IMR-90 (cell line): ENCODE measurements around the gene RHBDF1. TPM values are rescaled to one million over a fixed set of nuclear protein-coding genes. Genes with fewer than 3 reads are reported as not detected.
"Not testable (repeated sequence)": the region's sequence is repeated elsewhere in the genome, so short reads cannot be mapped to it uniquely, and the experiment has no call there.

Experiments
- ATAC-seq: fragments of 200-7000 bp; cut with Tn5 transposase; 2 replicates; pipeline ENCODE4 v1.9.1; 2020; ENCODE audit warnings: low read depth, mild to moderate bottlenecking, moderate library complexity
- BruUV-seq: library from RNA; stranded (reverse); fragments of 400-500 nt; replicated peaks from 2 replicates; lab custom pipeline; 2021; lab: Mats Ljungman, UMichigan
- CTCF ChIA-PET: fragments of 300-600 bp; formaldehyde crosslinking; extraction: SDS; loops from one replicate; lab custom pipeline; 2021; ENCODE audit warnings: antibody characterized with exemption; lab: Yijun Ruan, JAX
- POLR2A ChIA-PET: fragments of 300-600 bp; sonication (Branson Sonifier 250); formaldehyde crosslinking; loops from one replicate; lab custom pipeline; 2022; ENCODE audit warnings: antibody characterized with exemption; ENCODE audit not compliant: unreplicated experiment; lab: Charles Lee
- DNase-seq: peaks from one replicate; pipeline ENCODE4 v3.0.0; 2013
- H2AFZ ChIP-seq: replicated peaks from 2 replicates; pipeline ENCODE3; 2013; ENCODE audit warnings: low read length, mild to moderate bottlenecking; ENCODE audit not compliant: poor library complexity
- H2AK5ac ChIP-seq: 2 replicates; pipeline ENCODE4 v1.6.1; 2013; ENCODE audit warnings: low read depth, low read length, inconsistent platforms
- H2AK9ac ChIP-seq: replicated peaks from 2 replicates; pipeline ENCODE3; 2013; ENCODE audit warnings: mild to moderate bottlenecking, low read depth, low read length, moderate library complexity; ENCODE audit not compliant: poor library complexity
- H2BK120ac ChIP-seq: 2 replicates; pipeline ENCODE4 v1.6.1; 2013; ENCODE audit warnings: low read depth, low read length, inconsistent platforms
- H2BK15ac ChIP-seq: 3 replicates; pipeline ENCODE4 v1.6.1; 2013; ENCODE audit warnings: low read depth, low read length, inconsistent platforms
- H2BK20ac ChIP-seq: 2 replicates; pipeline ENCODE4 v1.6.1; 2013; ENCODE audit warnings: low read depth, mild to moderate bottlenecking, inconsistent platforms, low read length, moderate library complexity
- H2BK5ac ChIP-seq: 2 replicates; pipeline ENCODE4 v1.6.1; 2013; ENCODE audit warnings: mild to moderate bottlenecking, low read depth, low read length, inconsistent platforms; ENCODE audit not compliant: poor library complexity, severe bottlenecking
- H3K14ac ChIP-seq: replicated peaks from 2 replicates; pipeline ENCODE4 v1.6.1; 2013; ENCODE audit warnings: low read depth, low read length, inconsistent platforms
- H3K18ac ChIP-seq: 2 replicates; pipeline ENCODE4 v1.6.1; 2013; ENCODE audit warnings: low read depth, low read length, control low read depth
- H3K23ac ChIP-seq: 2 replicates; pipeline ENCODE4 v1.6.1; 2013; ENCODE audit warnings: low read depth, low read length, inconsistent platforms
- H3K27ac ChIP-seq: 2 replicates; pipeline ENCODE4 v1.5.1; 2013; ENCODE audit warnings: mild to moderate bottlenecking, control low read depth, low read length; ENCODE audit not compliant: insufficient read depth
- H3K27me3 ChIP-seq: 2 replicates; pipeline ENCODE4 v1.6.1; 2013; ENCODE audit warnings: low read length; ENCODE audit not compliant: control insufficient read depth, insufficient read depth
- H3K36me3 ChIP-seq: 2 replicates; pipeline ENCODE4 v1.6.1; 2013; ENCODE audit warnings: low read length, mixed read lengths; ENCODE audit not compliant: control insufficient read depth, insufficient read depth
- H3K4ac ChIP-seq: 2 replicates; pipeline ENCODE4 v1.6.1; 2013; ENCODE audit warnings: low read depth, low read length, inconsistent platforms
- H3K4me1 ChIP-seq: 2 replicates; pipeline ENCODE4 v1.6.1; 2013; ENCODE audit warnings: low read length, mixed read lengths; ENCODE audit not compliant: control insufficient read depth, insufficient read depth
- H3K4me2 ChIP-seq: 2 replicates; pipeline ENCODE4 v1.6.1; 2013; ENCODE audit warnings: low read depth, mild to moderate bottlenecking, control low read depth, low read length, moderate library complexity
- H3K4me3 ChIP-seq: 2 replicates; pipeline ENCODE4 v1.5.1; 2013; ENCODE audit warnings: low read depth, mild to moderate bottlenecking, control low read depth, low read length, moderate library complexity; ENCODE audit not compliant: insufficient read depth
- H3K56ac ChIP-seq: 2 replicates; pipeline ENCODE4 v1.6.1; 2013; ENCODE audit warnings: low read length, inconsistent platforms; ENCODE audit not compliant: insufficient read depth; ENCODE audit errors: extremely low read depth
- H3K79me1 ChIP-seq, 2 experiments: 2 replicates each; pipeline ENCODE4 v1.6.1; 2013; ENCODE audit warnings: low read length in 2 of 2, inconsistent platforms in 1 of 2, low read depth in 1 of 2
- H3K9ac ChIP-seq: 2 replicates; pipeline ENCODE4 v1.6.1; 2013; ENCODE audit warnings: low read depth, low read length, control low read depth
- H3K9me1 ChIP-seq: 2 replicates; pipeline ENCODE4 v1.6.1; 2013; ENCODE audit warnings: low read length, inconsistent platforms; ENCODE audit not compliant: insufficient read depth
- H3K9me3 ChIP-seq: 2 replicates; pipeline ENCODE4 v1.6.1; 2013; ENCODE audit warnings: low read length; ENCODE audit not compliant: control insufficient read depth, insufficient read depth
- H4K20me1 ChIP-seq: 2 replicates; pipeline ENCODE4 v1.6.1; 2013; ENCODE audit warnings: low read length, inconsistent platforms; ENCODE audit not compliant: insufficient read depth
- H4K5ac ChIP-seq: 2 replicates; pipeline ENCODE4 v1.6.1; 2013; ENCODE audit warnings: mild to moderate bottlenecking, low read depth, low read length, control low read depth
- H4K8ac ChIP-seq, 2 experiments: 2 replicates each; pipeline ENCODE4 v1.6.1; 2013; ENCODE audit warnings: low read depth in 2 of 2, low read length in 2 of 2, control low read depth in 1 of 2, inconsistent platforms in 1 of 2
- H4K91ac ChIP-seq: 2 replicates; pipeline ENCODE4 v1.6.1; 2013; ENCODE audit warnings: low read depth, low read length, inconsistent platforms; ENCODE audit not compliant: insufficient read depth
- WGBS, 2 experiments: methylation state at CpG; one replicate each; pipeline versions ENCODE4 v1.1.5 to v1.1.7; 2013; ENCODE audit warnings: missing lambda C conversion rate in 2 of 2; ENCODE audit not compliant: insufficient read length in 1 of 2; ENCODE audit errors: extremely low coverage in 2 of 2; 5-methylcytosine and 5-hydroxymethylcytosine counted together
- dilution Hi-C: fragments of 300-500 bp; cut with HindIII; formaldehyde crosslinking; loops from one replicate; pipeline ENCODE4 v1.14.3; 2018; ENCODE audit warnings: low sequenced_read_pairs; ENCODE audit not compliant: unreplicated experiment
- in situ Hi-C: fragments of 300-500 bp; cut with MboI; formaldehyde crosslinking; loops from 3 replicates; pipeline ENCODE4 v1.14.3; 2019; ENCODE audit warnings: low sequenced_read_pairs, inconsistent platforms, mixed read lengths
- intact Hi-C: fragments of 100-400 bp; cut with micrococcal nuclease; formaldehyde crosslinking; loops from 2 replicates; pipeline ENCODE4 v1.10.0; 2022
- polyA plus RNA-seq, 3 experiments: library from polyadenylated mRNA; depleted of rRNA; stranded (reverse); fragments of >200 nt; gene quantifications; 2 replicates each; pipeline ENCODE4 v1.2.3, GENCODE V29; 2012; ENCODE audit warnings: low replicate concordance in 1 of 3
- total RNA-seq: library from RNA; depleted of rRNA; stranded (reverse); fragments of >200 nt; gene quantifications from 2 replicates; pipeline ENCODE4 v1.2.3, GENCODE V29; 2012

Gene RHBDF1
- total and polyA plus RNA-seq, 2 of the 4 experiments (the other 2 are of a cell fraction), result 13.8 to 86.6 TPM

DNA sequence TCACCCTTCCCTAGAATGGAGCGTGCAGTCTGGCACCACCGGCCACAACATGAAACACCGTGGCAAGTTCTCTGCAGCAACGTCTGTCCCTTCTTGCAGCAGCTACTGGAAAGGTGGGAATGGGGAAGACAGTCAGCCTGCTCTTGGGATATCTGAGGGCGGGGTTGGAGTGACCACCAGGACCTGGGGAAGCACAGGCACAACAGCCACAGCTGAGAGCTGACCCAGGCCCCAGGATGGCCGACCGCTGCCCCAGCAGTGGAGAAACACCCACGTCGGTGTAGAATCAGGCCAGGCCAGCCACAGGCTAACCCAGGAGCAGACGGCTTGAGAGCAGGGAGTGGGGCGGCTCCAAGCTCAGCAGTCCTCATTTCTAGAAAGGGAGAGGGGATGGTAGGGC, 34.2 kb downstream of the RHBDF1 start:
- intact Hi-C loops, H4K20me1 ChIP-seq, BruUV-seq, H3K9me3 ChIP-seq, H3K4me3 ChIP-seq, H2BK5ac ChIP-seq, H3K56ac ChIP-seq, DNase-seq, H3K9me1 ChIP-seq, in situ Hi-C loops, H4K91ac ChIP-seq, H3K4me1 ChIP-seq, H3K4ac ChIP-seq, dilution Hi-C loops, H3K36me3 ChIP-seq, H3K79me1 ChIP-seq, H4K8ac ChIP-seq, H2BK20ac ChIP-seq, H2BK120ac ChIP-seq, H4K5ac ChIP-seq, H2AK5ac ChIP-seq, H3K27me3 ChIP-seq, H2AFZ ChIP-seq, ATAC-seq, H3K23ac ChIP-seq, H3K18ac ChIP-seq, H2BK15ac ChIP-seq, H3K4me2 ChIP-seq, POLR2A ChIA-PET, H3K14ac ChIP-seq, H3K27ac ChIP-seq, CTCF ChIA-PET, H2AK9ac ChIP-seq, H3K9ac ChIP-seq: not testable (repeated sequence)
- 77% methylated on average over 4 of the region's 11 CpGs; no CpG with 5 or more reads in 1 of the 2 experiments for WGBS, 2 experiments
